HCT116 (cell line): ENCODE results near the gene RTTN. TPM values are rescaled to one million over a fixed set of nuclear protein-coding genes. Genes with fewer than 3 reads are reported as not detected.

Experiments
- ATAC-seq: fragments of 200-7000 bp; cut with Tn5 transposase; 2 replicates; pipeline ENCODE4 v1.9.1; 2020; ENCODE audit warnings: mild to moderate bottlenecking, moderate library complexity
- BruUV-seq: library from RNA; stranded (reverse); fragments of 400-500 nt; replicated peaks from 2 replicates; lab custom pipeline; 2021; lab: Mats Ljungman, UMichigan
- CTCF ChIA-PET: fragments of 300-600 bp; sonication (Branson Sonifier 250); formaldehyde crosslinking; loops from one replicate; lab custom pipeline; 2021; ENCODE audit warnings: antibody characterized with exemption; lab: Charles Lee
- POLR2A ChIA-PET: fragments of 300-600, 350-600 bp; sonication (Branson Sonifier 250); formaldehyde crosslinking; loops from one replicate; lab custom pipeline; 2021; ENCODE audit warnings: antibody characterized with exemption; lab: Charles Lee
- RAD21 ChIA-PET, 2 experiments: fragments of 300-600 bp; sonication (Branson Sonifier 250); formaldehyde crosslinking; loops; one replicate each; lab custom pipeline; 2023; ENCODE audit warnings: low total read pairs in 2 of 2; ENCODE audit not compliant: uncharacterized antibody in 2 of 2, unreplicated experiment in 2 of 2, low non-redundant PET in 1 of 2; lab: Charles Lee
- DNase-seq: peaks from one replicate; pipeline ENCODE4 v3.0.0-alpha.2; 2010; ENCODE audit warnings: low read depth, low spot score
- H2AFZ ChIP-seq: fragments of 200-600 bp; shearing (Covaris generic), sonication (generic); 2 replicates; pipeline ENCODE4 v1.6.1; 2017; ENCODE audit warnings: low read depth, mixed run types, mixed read lengths, antibody characterized with exemption, low read length; ENCODE audit not compliant: poor library complexity, severe bottlenecking
- H3K27ac ChIP-seq: 2 replicates; pipeline ENCODE4 v1.5.1; 2012; ENCODE audit warnings: low read depth, low read length
- H3K27me3 ChIP-seq: fragments of 200-600 bp; sonication (generic); 2 replicates; pipeline ENCODE4 v1.6.1; 2016; ENCODE audit warnings: mixed run types, low read length, mixed read lengths; ENCODE audit not compliant: insufficient read depth
- H3K36me3 ChIP-seq, 2 experiments: fragments of 200-500 bp in 1 of 2; fragments of 200-600 bp in 1 of 2; sonication (Bioruptor generic) in 1 of 2; sonication (generic) in 1 of 2; 2 replicates each; pipeline versions ENCODE4 v1.5.1 to v1.6.1; 2014 to 2016; ENCODE audit warnings: low read length in 2 of 2, inconsistent platforms in 1 of 2, mixed read lengths in 1 of 2, mixed run types in 1 of 2; ENCODE audit not compliant: insufficient read depth in 2 of 2, control insufficient read depth in 1 of 2
- H3K4me1 ChIP-seq, 2 experiments: fragments of 200-600 bp in 1 of 2; sonication (generic) in 1 of 2; 2 replicates each; pipeline versions ENCODE4 v1.5.1 to v1.6.1; 2012 to 2017; ENCODE audit warnings: low read length in 2 of 2, inconsistent platforms in 1 of 2, mild to moderate bottlenecking in 1 of 2, mixed read lengths in 1 of 2, mixed run types in 1 of 2, moderate library complexity in 1 of 2; ENCODE audit not compliant: insufficient read depth in 2 of 2, control insufficient read depth in 1 of 2
- H3K4me2 ChIP-seq: fragments of 200-600 bp; sonication (generic); 2 replicates; pipeline ENCODE4 v1.6.1; 2017; ENCODE audit warnings: mixed run types, low read length, mixed read lengths
- H3K4me3 ChIP-seq, 2 experiments: fragments of 200-600 bp in 1 of 2; sonication (generic) in 1 of 2; replicated peaks in 1 of 2; 2 replicates each; pipeline ENCODE4 v1.5.1; 2011 to 2016; ENCODE audit warnings: low read length in 2 of 2, control low read depth in 1 of 2, low read depth in 1 of 2, mild to moderate bottlenecking in 1 of 2, mixed read lengths in 1 of 2, mixed run types in 1 of 2
- H3K79me2 ChIP-seq: fragments of 200-600 bp; sonication (generic); 2 replicates; pipeline ENCODE4 v1.6.1; 2017; ENCODE audit warnings: mild to moderate bottlenecking, mixed run types, low read length, moderate library complexity, mixed read lengths; ENCODE audit not compliant: insufficient read depth
- H3K9ac ChIP-seq: fragments of 200-600 bp; sonication (generic); 2 replicates; pipeline ENCODE4 v1.6.1; 2016; ENCODE audit warnings: low read length, mixed read lengths
- H3K9me2 ChIP-seq: fragments of 200-600 bp; sonication (generic), shearing (Covaris generic); 2 replicates; pipeline ENCODE4 v1.6.1; 2017; ENCODE audit warnings: mixed run types, mild to moderate bottlenecking, moderate library complexity; ENCODE audit not compliant: insufficient read depth
- H3K9me3 ChIP-seq, 2 experiments: fragments of 200-500 bp in 1 of 2; fragments of 200-600 bp in 1 of 2; sonication (Bioruptor generic) in 1 of 2; sonication (generic) in 1 of 2; 2 replicates each; pipeline ENCODE4 v1.6.1; 2014 to 2017; ENCODE audit warnings: low read length in 2 of 2, mixed read lengths in 2 of 2, inconsistent platforms in 1 of 2, low read depth in 1 of 2, mild to moderate bottlenecking in 1 of 2, mixed run types in 1 of 2, moderate library complexity in 1 of 2; ENCODE audit not compliant: control insufficient read depth in 1 of 2, insufficient read depth in 1 of 2
- H4K20me1 ChIP-seq: fragments of 200-600 bp; sonication (generic), shearing (Covaris generic); 2 replicates; pipeline ENCODE4 v1.6.1; 2017; ENCODE audit warnings: mixed run types, mild to moderate bottlenecking, moderate library complexity; ENCODE audit not compliant: insufficient read depth
- CEBPB ChIP-seq: IDR thresholded peaks from 2 replicates; pipeline ENCODE4 v1.6.1; 2012; ENCODE audit warnings: low read depth
- CTCF ChIP-seq, 3 experiments: fragments of 200-600 bp in 1 of 3; sonication (generic) in 1 of 3; IDR thresholded peaks in 2 of 3; conservative IDR thresholded peaks in 1 of 3; 2 replicates each; pipeline ENCODE4 v1.5.1; 2012 to 2017; ENCODE audit warnings: low read depth in 2 of 3, low read length in 2 of 3, antibody characterized with exemption in 1 of 3, borderline replicate concordance in 1 of 3, control low read depth in 1 of 3, mild to moderate bottlenecking in 1 of 3, mixed read lengths in 1 of 3, mixed run types in 1 of 3, moderate library complexity in 1 of 3; ENCODE audit not compliant: insufficient read depth in 1 of 3
- EGR1 ChIP-seq: IDR thresholded peaks from 2 replicates; pipeline ENCODE4 v1.6.1; 2012; ENCODE audit warnings: low read depth
- ELF1 ChIP-seq: IDR thresholded peaks from 2 replicates; pipeline ENCODE4 v1.6.1; 2012; ENCODE audit warnings: low read depth, borderline replicate concordance
- EZH2 ChIP-seq: fragments of 200-600 bp; sonication (generic); IDR thresholded peaks from 2 replicates; pipeline ENCODE4 v1.6.1; 2017; ENCODE audit warnings: antibody characterized with exemption, mixed run types
- EZH2phosphoT487 ChIP-seq: fragments of 200-600 bp; IDR thresholded peaks from 2 replicates; pipeline ENCODE4 v1.6.1; 2018; ENCODE audit warnings: antibody characterized with exemption, borderline replicate concordance
- FOSL1 ChIP-seq: IDR thresholded peaks from 2 replicates; pipeline ENCODE4 v1.6.1; 2012; ENCODE audit warnings: low read depth
- JUND ChIP-seq: IDR thresholded peaks from 2 replicates; pipeline ENCODE4 v1.6.1; 2012
- MAX ChIP-seq: IDR thresholded peaks from 2 replicates; pipeline ENCODE4 v1.6.1; 2012
- REST ChIP-seq: IDR thresholded peaks from 2 replicates; pipeline ENCODE4 v1.6.1; 2012; ENCODE audit warnings: low read depth
- SIN3A ChIP-seq: IDR thresholded peaks from 2 replicates; pipeline ENCODE4 v1.6.1; 2012; ENCODE audit warnings: low read depth
- SP1 ChIP-seq: IDR thresholded peaks from 2 replicates; pipeline ENCODE4 v1.6.1; 2012; ENCODE audit warnings: low read depth
- SRF ChIP-seq: IDR thresholded peaks from 2 replicates; pipeline ENCODE4 v1.6.1; 2012; ENCODE audit warnings: low read depth
- TCF7L2 ChIP-seq: IDR thresholded peaks from 2 replicates; pipeline ENCODE4 v1.7.0; 2011; ENCODE audit warnings: borderline replicate concordance, inconsistent platforms; ENCODE audit not compliant: insufficient read depth, insufficient read length; ENCODE audit errors: extremely low read depth
- YY1 ChIP-seq: IDR thresholded peaks from 2 replicates; pipeline ENCODE4 v1.6.1; 2011; ENCODE audit warnings: low read length, low read depth, moderate library complexity, mild to moderate bottlenecking; ENCODE audit not compliant: insufficient replicate concordance; ENCODE audit errors: extremely low read depth
- ZBTB33 ChIP-seq: IDR thresholded peaks from 2 replicates; pipeline ENCODE4 v1.6.1; 2011; ENCODE audit warnings: mild to moderate bottlenecking, low read length, moderate library complexity; ENCODE audit not compliant: insufficient replicate concordance; ENCODE audit errors: extremely low read depth
- ZFX ChIP-seq: fragments of 450-650 bp; IDR thresholded peaks from 2 replicates; pipeline ENCODE4 v1.6.1; 2017
- intact Hi-C: fragments of 100-400 bp; cut with micrococcal nuclease; formaldehyde crosslinking; loops from 2 replicates; pipeline ENCODE4 v1.10.0; 2022
- total RNA-seq: library from RNA; stranded (reverse); gene quantifications from one replicate; pipeline ENCODE4 v1.2.1, GENCODE V29; 2021; ENCODE audit not compliant: unreplicated experiment
- TF ChIP-seq, protein P1 (sequence below): IDR thresholded peaks from 2 replicates; pipeline ENCODE4 v1.6.1; 2012

The RTTN gene
- total RNA-seq, 1 experiment from 2014 or later: 41.2 TPM

GRCh38 chr18:69958422-69958821 is 247.1 kb downstream of the RTTN start:
- ATAC-seq (no peak), DNase-seq (no peak)
- no peaks in the 10 kb centered on the region for H4K20me1 ChIP-seq
- intact Hi-C loops: loop anchor here (5.0 kb wide), 1 partner anchor 51 kb away; no protein-coding TSS in a partner anchor
- H2AFZ ChIP-seq: no peak overlapping the region
- H3K4me3 ChIP-seq: no peak overlapping the region
- H3K27ac ChIP-seq: no peak overlapping the region
- CTCF ChIA-PET: no interaction called here
- H3K27me3 ChIP-seq: no peaks in the 10 kb centered on the region
- no peak overlapping the region for H3K4me2 ChIP-seq
- no peaks in the 10 kb centered on the region for H3K9me2 ChIP-seq
- TF ChIP-seq ELF1 (no peak), EZH2 (no peak), FOSL1 (no peak), MAX (no peak), YY1 (no peak), EZH2phosphoT487 (no peak), JUND (no peak), EGR1 (no peak), SIN3A (no peak), SP1 (no peak), TCF7L2 (no peak), SRF (no peak), REST (no peak), CTCF (IDR thresholded peaks at IDR 0.05 in 2 of 3, conservative IDR thresholded peaks at IDR 0.05 in 1 of 3; ENCODE audit: borderline replicate concordance in 1 of 3, insufficient read depth in 1 of 3, low read depth in 2 of 3, low read length in 2 of 3) (no peak), CEBPB (no peak), ZFX (no peak), ZBTB33 (no peak)
- TF ChIP-seq, protein P1, sequence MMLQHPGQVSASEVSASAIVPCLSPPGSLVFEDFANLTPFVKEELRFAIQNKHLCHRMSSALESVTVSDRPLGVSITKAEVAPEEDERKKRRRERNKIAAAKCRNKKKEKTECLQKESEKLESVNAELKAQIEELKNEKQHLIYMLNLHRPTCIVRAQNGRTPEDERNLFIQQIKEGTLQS: no peak
- no peaks in the 10 kb centered on the region for H3K79me2 ChIP-seq
- no peaks in the 10 kb centered on the region for H3K9me3 ChIP-seq
- RAD21 ChIA-PET: no interaction called here
- no peak overlapping the region for H3K9ac ChIP-seq
- no TSS peak for BruUV-seq
- no peaks in the 10 kb centered on the region for H3K4me1 ChIP-seq
- no peaks in the 10 kb centered on the region for H3K36me3 ChIP-seq
- POLR2A ChIA-PET: no interaction called here
